ENCODE data around the gene CDKAL1. TPM values are rescaled to one million over a fixed set of nuclear protein-coding genes. Genes with fewer than 3 reads are reported as not detected.

The CDKAL1 gene
- total and polyA plus RNA-seq, 8 donors = 3.4 to 36.7 (median 10.4) TPM

- no peak for TF ChIP-seq POLR2AphosphoS5 (IDR thresholded peaks at IDR 0.05)
- no peak for TF ChIP-seq CTCF (IDR thresholded peaks at IDR 0.05)
- TF ChIP-seq EP300 (IDR thresholded peaks at IDR 0.05) = no peak
- no peak for TF ChIP-seq POLR2A (IDR thresholded peaks at IDR 0.05)
- no peaks in the 10 kb centered on the region for H3K36me3 ChIP-seq
- WGBS, 5 donors = 59 to 81% (median 68%) methylated on average over 1 of the region's 1 CpG
- no peak overlapping the region for H3K27ac ChIP-seq
- H3K27me3 ChIP-seq = no peaks in the 10 kb centered on the region
- intact Hi-C loops (cut with DNase I; ENCODE audit: low total_unique reads) = no loop called here
- H3K4me1 ChIP-seq = no peaks in the 10 kb centered on the region
- H3K4me3 ChIP-seq = no peak overlapping the region
- H3K9me3 ChIP-seq = peaks cover 0 to 7% (median 0%) of the 10 kb centered on the region in 4 donors
- no peak for DNase-seq
Measured at GRCh38 chr6:20946022-20946421, 411.8 kb downstream of the CDKAL1 start.

GRCh38 chr6:20946890-20947289, 412.6 kb downstream of the CDKAL1 start:
- WGBS, 5 donors = 78 to 86% (median 84%) methylated on average over 2 of the region's 2 CpGs
- no peaks in the 10 kb centered on the region for H3K36me3 ChIP-seq
- intact Hi-C loops (cut with DNase I; ENCODE audit: low total_unique reads) = no loop called here

GRCh38 chr6:20947977-20948376, 413.7 kb downstream of the CDKAL1 start:
- Histone ChIP-seq H3K27me3 (no peaks in the 10 kb centered on the region), H3K36me3 (no peaks in the 10 kb centered on the region), H3K27ac (no peak overlapping the region), H3K4me3 (no peak overlapping the region), H3K4me1 (no peaks in the 10 kb centered on the region), H3K9me3 (peaks cover 0 to under 1% (median 0%) of the 10 kb centered on the region in 4 donors)
- intact Hi-C loops (cut with DNase I; ENCODE audit: low total_unique reads) = no loop called here
- DNase-seq = no peak
- TF ChIP-seq EP300 (IDR thresholded peaks at IDR 0.05) (no peak), POLR2AphosphoS5 (IDR thresholded peaks at IDR 0.05) (no peak), POLR2A (IDR thresholded peaks at IDR 0.05) (no peak), CTCF (IDR thresholded peaks at IDR 0.05) (no peak)

More at GRCh38 chr6:20946890-20947289, 412.6 kb downstream of the CDKAL1 start:
- Histone ChIP-seq H3K27ac (no peak overlapping the region), H3K27me3 (no peaks in the 10 kb centered on the region), H3K4me3 (no peak overlapping the region), H3K9me3 (peaks cover 0 to 7% (median 0%) of the 10 kb centered on the region in 4 donors), H3K4me1 (no peaks in the 10 kb centered on the region)
- no peak for TF ChIP-seq CTCF (IDR thresholded peaks at IDR 0.05)
- no peak for TF ChIP-seq POLR2A (IDR thresholded peaks at IDR 0.05)
- no peak for TF ChIP-seq POLR2AphosphoS5 (IDR thresholded peaks at IDR 0.05)
- TF ChIP-seq EP300 (IDR thresholded peaks at IDR 0.05) = no peak
- no peak for DNase-seq

GRCh38 chr6:20948556-20948955, 414.3 kb downstream of the CDKAL1 start:
- no peaks in the 10 kb centered on the region for H3K36me3 ChIP-seq
- no peaks in the 10 kb centered on the region for H3K9me3 ChIP-seq
- no peaks in the 10 kb centered on the region for H3K27me3 ChIP-seq
- WGBS, 5 donors = 23 to 54% (median 46%) methylated on average over 2 of the region's 2 CpGs
- H3K27ac ChIP-seq = no peak overlapping the region
- no peaks in the 10 kb centered on the region for H3K4me1 ChIP-seq
- TF ChIP-seq POLR2A (IDR thresholded peaks at IDR 0.05) (no peak), CTCF (IDR thresholded peaks at IDR 0.05) (no peak), EP300 (IDR thresholded peaks at IDR 0.05) (no peak), POLR2AphosphoS5 (IDR thresholded peaks at IDR 0.05) (no peak)
- intact Hi-C loops (cut with DNase I; ENCODE audit: low total_unique reads) = no loop called here
- H3K4me3 ChIP-seq = no peak overlapping the region
- no peak for DNase-seq
